ENCODE results near the gene LMO1.

The LMO1 gene

DNA sequence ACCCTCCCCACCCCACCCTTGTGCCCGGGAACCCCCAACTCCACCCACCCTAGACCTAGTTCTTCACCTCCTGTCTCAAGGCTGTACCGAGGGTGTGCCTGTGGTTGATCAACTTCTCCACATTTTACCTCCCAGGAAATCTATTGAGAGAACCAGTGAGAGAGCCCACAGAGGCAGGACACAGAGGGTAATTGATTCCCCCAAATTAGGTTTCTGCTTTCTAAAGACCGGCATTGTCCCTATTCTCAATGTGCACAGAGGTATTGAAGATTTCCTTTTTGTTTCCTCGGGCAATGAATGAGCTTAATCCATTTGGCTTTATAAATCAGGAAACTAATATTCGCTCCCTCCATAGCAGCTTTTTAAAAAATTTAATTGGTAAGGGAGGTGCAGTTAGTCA lies 6.0 kb upstream of the LMO1 start:
- TF ChIP-seq ZFX (IDR thresholded peaks at IDR 0.05) (no peak), CTCF (conservative IDR thresholded peaks at IDR 0.05) (no peak)
- H3K27ac ChIP-seq = no peak overlapping the region

DNA sequence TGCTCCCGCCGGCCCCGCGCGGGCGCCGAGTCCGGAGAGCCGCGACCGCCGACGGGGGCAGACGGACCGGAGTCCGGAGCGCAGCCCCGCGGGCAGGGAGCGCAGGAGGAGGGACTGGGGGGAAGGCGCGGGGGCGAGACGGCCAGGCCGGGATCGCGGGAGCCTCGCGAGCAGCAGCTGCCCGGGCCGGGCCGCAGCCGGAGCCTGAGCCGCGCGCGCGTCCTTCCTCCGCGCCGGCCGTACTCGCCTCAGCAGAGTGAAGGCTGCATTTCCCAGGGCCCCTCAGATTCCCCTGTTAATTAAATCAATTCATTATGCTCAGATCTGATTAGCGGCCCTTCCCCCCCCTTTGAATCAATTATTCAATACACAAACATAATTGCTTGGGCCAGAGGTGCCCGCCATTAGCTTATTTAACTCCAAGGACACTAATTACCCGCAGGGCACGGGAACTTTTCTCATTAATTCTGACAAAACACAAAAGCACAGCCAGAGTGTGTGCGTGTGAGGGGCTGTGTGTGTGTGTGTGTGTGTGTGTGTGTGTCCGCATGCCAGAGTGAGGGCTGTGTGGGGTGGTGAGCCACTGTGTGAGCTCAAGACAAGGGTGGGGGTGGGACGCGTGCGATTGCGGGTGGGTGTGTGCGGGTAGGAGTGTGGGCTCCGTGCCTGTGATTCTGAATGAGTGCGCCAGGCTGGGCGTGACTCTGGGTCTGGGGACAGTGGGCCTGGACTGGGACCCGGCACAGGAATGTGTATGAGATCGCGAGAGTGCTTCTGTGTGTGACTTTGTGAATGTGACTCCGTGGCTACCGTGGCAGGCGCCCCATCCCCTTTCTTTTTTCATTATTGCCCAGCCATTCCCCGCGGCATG lies 5.1 kb upstream of the LMO1 start:
- H3K27ac ChIP-seq = no peak overlapping the region
- TF ChIP-seq CTCF (conservative IDR thresholded peaks at IDR 0.05) (no peak), ZFX (IDR thresholded peaks at IDR 0.05) (no peak)

DNA sequence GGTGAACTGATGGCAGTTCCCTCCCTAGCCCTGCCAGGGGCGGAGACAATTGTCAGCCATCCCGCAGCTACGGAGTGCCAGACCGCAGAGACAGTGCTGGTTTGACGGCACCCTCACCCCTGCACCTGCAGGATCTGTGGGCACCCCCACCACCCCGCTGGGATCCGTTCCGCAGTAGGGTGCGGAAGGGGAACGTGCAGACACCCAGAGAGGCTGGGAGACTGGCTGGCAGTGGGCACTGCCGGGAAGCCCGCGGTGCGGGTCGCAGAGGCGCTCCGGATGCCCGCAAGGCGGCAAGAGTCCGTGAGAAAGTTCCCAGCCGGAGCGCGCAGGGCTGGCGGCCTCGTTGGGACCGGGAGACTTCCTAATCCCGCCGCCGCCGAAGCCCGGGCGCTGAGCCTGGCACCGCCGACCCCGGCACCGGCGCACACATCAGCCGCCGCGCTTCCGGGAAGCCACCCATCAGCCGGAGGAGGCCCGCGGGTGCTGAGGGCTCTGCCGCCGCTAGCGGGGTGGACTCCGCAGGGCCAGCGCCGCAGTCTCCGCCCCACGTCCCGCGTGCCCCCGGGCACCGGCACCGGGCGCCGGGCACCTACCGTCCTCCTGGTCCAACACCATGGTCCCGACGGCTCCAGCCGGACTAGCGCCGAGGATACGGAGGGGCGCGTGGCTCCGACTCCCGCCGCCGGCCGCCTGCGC lies 4.3 kb upstream of the LMO1 start:
- no peak for TF ChIP-seq ZFX (IDR thresholded peaks at IDR 0.05)
- TF ChIP-seq CTCF (conservative IDR thresholded peaks at IDR 0.05) = no peak
- no peak overlapping the region for H3K27ac ChIP-seq

GRCh38 chr11:8267280-8267679 lies 3.6 kb upstream of the LMO1 start:
- H3K27ac ChIP-seq = no peak overlapping the region
- no peak for TF ChIP-seq CTCF (conservative IDR thresholded peaks at IDR 0.05)

DNA sequence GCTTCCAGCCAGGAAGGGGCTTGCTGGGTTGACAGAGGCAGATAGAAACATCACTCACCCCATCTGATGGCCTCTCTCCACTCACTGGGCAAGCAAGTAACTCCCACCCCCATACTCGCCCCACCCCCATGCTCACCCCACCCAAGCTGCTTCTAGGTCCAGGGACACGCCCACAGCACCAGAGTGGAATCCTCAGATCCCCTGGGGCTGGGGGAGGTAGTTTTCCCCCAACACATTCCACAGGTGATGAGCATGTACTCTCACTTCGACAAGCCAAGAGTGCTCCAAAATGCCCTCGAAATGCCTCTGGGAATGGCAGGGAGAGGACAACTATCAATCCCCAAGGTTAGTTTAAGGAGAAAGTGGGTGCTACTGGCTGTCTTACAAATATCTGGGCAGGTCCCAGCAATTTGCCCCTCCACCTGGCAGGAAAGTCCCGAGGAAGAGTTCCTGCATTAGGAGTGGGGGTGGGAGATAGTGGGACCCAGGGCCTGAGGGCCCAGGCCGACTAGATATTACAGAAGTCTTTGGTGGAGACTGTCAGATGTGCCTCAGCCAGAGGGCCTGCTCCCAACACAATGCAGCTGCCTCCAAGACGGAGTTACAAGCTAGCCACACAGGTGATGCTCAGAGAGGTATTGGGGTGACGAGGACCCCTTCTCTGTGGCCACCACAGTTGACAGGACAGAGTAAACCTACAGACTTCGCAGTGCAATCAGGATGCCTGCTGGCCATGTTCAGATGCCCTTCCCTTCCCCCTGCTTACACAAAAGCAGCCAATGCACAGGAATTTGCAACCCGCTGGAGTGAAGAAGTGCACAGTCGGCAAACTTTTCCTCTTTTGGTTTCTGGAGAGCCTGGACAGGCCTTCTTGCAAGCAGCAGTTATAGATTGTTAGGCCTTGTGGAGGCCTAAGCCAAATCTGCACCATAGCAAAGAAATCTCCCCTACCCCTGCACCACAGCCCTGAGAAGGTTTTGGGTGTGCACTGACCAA lies 2.9 kb upstream of the LMO1 start:
- no peak for TF ChIP-seq CTCF (conservative IDR thresholded peaks at IDR 0.05)
- TF ChIP-seq ZFX (IDR thresholded peaks at IDR 0.05) = no peak
- H3K27ac ChIP-seq = no peak overlapping the region

GRCh38 chr11:8265681-8266241 lies 2.1 kb upstream of the LMO1 start:
- TF ChIP-seq CTCF (conservative IDR thresholded peaks at IDR 0.05) (no peak; the same call in 1 of the 2 replicates), ZFX (IDR thresholded peaks at IDR 0.05) (no peak)
- H3K27ac ChIP-seq = no peak overlapping the region

Measured in C4-2B (cell line).